SKM-1 treated with dmso at 0.1 percent for 144 hours (cell line): Measurements from ENCODE around the gene ATP6V0B.

Source experiments
- DNase-seq: peaks from one replicate; lab custom pipeline; 2025; ENCODE audit not compliant: unreplicated experiment; lab: John Stamatoyannopoulos, UW

ATP6V0B gene

GRCh38 chr1:43968348-43968948 is 6.3 kb upstream of the ATP6V0B start:
- DNase-seq = peak; percentile 6

DNA sequence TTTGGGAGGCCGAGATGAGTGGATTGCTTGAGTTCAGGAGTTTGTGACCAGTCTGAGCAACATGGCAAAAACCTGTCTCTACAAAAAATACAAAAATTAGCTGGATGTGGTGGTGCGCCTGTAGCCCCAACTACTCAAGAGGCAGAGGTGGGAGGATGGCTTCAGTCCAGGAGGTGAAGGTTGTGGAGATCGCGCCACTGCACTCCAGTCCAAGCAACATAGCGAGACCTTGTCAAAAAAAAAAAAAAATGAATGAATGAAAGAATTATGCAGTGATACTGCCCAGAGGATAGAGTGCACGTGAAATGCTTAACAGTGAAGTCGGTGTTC is 5.4 kb upstream of the ATP6V0B start:
- DNase-seq = no peak

GRCh38 chr1:43969746-43970466 is 4.9 kb upstream of the ATP6V0B start, which contains the start of gene DPH2:
Gene DPH2, plus strand, starts transcription at chr1:43970010. Its CDS starts 166 bp downstream, at chr1:43970176.
- peak; percentile 96 for DNase-seq

- DNase-seq = no peak
Observed at GRCh38 chr1:43970502-43970901, 4.3 kb upstream of the ATP6V0B start.

- DNase-seq = no peak
Observed at GRCh38 chr1:43970911-43971310, 3.8 kb upstream of the ATP6V0B start.

GRCh38 chr1:43971336-43971980 is 3.3 kb upstream of the ATP6V0B start:
- no peak for DNase-seq

GRCh38 chr1:43973981-43974442 is 748 bp upstream of the ATP6V0B start:
- no peak for DNase-seq

GRCh38 chr1:43975249-43975961 is 645 bp downstream of the ATP6V0B start:
- peak; percentile 51 for DNase-seq

DNA sequence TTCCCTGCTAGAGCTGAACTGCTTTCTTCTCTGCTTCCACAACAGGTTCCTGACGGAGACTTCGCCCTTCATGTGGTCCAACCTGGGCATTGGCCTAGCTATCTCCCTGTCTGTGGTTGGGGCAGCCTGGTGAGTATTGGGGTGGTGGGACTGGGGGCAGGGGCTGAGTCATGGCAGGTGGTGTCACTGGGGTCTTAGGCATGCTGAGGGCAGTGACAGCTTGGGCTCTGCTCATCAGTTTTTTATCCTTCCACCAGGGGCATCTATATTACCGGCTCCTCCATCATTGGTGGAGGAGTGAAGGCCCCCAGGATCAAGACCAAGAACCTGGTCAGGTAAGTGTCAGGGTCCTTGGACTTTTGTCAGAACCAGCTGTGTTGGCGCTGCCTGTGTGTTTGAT is 1.3 kb downstream of the ATP6V0B start:
- no peak for DNase-seq

- no peak for DNase-seq
Observed at GRCh38 chr1:43976890-43977289, 2.1 kb downstream of the ATP6V0B start.

- DNase-seq = no peak
Observed at GRCh38 chr1:43977376-43978263, 2.9 kb downstream of the ATP6V0B start.

GRCh38 chr1:43978264-43978550 is 3.4 kb downstream of the ATP6V0B start:
- DNase-seq = no peak

GRCh38 chr1:43978551-43979260 is 3.9 kb downstream of the ATP6V0B start, which contains the start of gene B4GALT2:
Gene B4GALT2, plus strand, starts transcription at chr1:43979210. Its CDS starts 1,951 bp downstream, at chr1:43981161.
- no peak for DNase-seq

DNA sequence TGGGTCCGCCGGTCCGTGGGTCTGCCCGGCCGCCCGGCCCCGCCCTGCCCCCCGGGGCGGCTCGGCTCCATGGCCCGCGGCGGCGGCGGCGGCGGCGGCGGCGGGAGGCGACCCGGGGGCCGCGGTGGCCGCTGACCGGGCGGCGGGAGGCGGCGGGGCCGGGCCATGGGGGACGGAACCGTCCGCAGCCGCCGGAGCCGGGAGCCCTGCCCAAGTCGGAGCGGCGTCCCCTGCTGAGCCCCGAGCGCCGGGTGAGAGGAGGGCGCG is 4.4 kb downstream of the ATP6V0B start:
- no peak for DNase-seq

DNA sequence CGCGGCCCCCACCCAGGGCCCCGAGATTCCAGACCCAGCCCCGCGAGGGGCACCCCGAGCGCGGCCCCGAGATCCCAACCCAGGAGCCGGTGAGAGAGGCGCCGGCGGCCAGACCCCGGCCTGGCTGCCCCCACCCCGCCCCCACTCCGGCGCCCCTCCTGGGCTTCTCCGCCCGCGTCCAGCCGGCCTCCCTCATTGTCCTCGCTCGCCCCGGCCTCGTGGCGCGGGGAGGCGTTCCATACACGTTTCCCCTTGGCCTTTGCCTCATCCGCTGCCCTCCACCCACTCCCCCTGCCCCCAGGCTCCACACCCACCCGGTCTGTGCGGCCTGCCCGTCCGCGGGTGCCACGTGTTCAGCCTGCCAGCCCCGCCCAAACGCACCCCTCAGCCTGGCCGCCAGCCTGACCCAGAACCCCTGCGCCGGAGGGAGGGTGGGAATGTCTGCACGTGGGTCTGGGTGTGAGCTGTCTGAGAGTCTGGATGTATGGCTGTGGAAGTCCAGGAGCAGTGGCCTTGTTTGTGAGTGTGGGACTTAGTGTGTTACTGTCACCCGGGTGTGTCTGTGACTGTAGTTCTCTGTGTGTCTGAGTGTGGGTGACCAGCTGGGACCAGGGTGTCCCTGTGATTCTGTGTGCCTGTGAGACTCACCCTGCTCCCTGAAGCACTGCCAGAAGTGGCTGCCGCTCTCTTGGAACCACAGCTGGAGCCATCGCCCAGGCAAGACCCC is 4.9 kb downstream of the ATP6V0B start:
- DNase-seq = peak; percentile 30

DNA sequence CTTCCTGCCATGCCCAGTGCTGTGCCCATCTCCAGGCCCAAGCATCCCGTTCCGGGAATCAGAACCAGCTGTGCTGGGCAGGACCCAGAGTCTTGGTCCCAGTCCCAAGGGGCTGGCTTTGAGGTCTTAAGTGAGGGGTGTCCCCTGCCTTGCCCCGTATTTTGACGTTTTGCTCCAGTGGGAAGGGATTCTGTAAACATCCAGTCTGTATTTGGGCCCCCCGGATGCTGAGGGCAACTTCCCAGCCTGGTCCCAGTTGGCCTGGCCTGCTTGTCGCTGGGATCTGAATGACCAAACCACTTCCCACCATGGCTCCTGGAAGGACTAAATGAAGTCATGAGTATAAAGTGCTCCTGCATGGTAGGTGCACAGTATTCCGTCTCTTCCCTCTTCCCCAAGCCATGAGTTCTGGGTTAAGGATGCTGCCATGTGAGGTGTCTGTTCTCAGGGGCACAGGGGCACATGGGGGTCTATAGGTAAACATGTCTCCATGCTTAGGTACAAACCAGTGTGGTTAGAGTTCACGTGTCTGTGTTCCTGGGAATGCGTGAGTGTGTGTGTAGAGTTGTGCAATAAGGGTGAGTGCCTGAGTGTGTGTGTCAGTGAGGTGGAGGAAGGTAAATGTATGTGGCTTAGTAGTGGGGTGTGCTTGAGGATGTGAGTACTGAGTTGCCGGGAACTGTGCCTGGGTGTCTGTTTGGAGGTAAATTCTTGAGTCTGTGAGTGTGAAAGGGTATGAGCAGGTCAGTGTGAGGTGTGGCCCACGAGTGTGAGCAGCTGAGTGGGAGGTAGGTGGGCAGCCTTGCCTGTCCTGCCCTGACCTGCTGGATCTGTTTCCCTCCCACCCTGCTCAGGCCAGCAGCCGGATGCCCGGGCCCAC is 5.7 kb downstream of the ATP6V0B start:
- DNase-seq = no peak

- no peak for DNase-seq
Observed at GRCh38 chr1:43981135-43981491, 6.4 kb downstream of the ATP6V0B start.

- DNase-seq = no peak
Observed at GRCh38 chr1:43981636-43982035, 6.9 kb downstream of the ATP6V0B start.

DNA sequence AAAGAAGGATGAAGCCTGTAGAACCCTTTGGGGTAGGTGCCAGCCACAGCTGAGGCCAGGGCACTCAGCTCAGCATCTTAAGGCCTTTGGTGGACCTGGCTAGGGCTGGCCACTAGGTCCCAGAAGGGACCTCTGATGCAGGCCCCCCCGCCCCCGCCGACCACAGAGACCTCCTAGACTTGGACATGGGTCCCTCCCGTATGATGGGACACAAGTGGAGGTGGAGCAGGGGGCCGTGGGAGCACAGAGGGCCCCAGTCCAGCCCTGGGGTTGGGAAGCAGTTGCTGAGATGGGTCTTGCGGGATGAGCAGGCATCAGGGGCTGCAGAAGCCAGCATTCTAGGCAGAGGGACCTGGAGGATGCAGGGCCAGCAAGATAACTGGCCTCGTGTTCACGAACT is 7.5 kb downstream of the ATP6V0B start:
- DNase-seq = no peak
